Nephron progenitor cell (in vitro differentiated cells): ENCODE data around the gene ZBTB7C.

Experiments used
- DNase-seq: peaks from one replicate; pipeline ENCODE4 v3.0.0; 2021
- H3K27ac Mint-ChIP-seq: 2 replicates; pipeline ENCODE4 v1.8.0; 2021; ENCODE audit warnings: mild to moderate bottlenecking, moderate library complexity, mixed read lengths
- H3K27me3 Mint-ChIP-seq: 2 replicates; pipeline ENCODE4 v1.8.0; 2021; ENCODE audit warnings: mild to moderate bottlenecking, low read depth, mixed read lengths; ENCODE audit not compliant: poor library complexity
- H3K36me3 Mint-ChIP-seq: 2 replicates; pipeline ENCODE4 v1.8.0; 2021; ENCODE audit warnings: low read depth, mixed read lengths
- H3K4me1 Mint-ChIP-seq: 2 replicates; pipeline ENCODE4 v1.8.0; 2021; ENCODE audit warnings: mixed read lengths
- H3K4me3 Mint-ChIP-seq: 2 replicates; pipeline ENCODE4 v1.8.0; 2021; ENCODE audit warnings: mild to moderate bottlenecking, moderate library complexity, mixed read lengths
- H3K9me3 Mint-ChIP-seq: 2 replicates; pipeline ENCODE4 v1.8.0; 2021; ENCODE audit warnings: mild to moderate bottlenecking, moderate library complexity, mixed read lengths
- CTCF ChIP-seq: fragments of 200-600 bp; sonication (generic); IDR thresholded peaks from 2 replicates; pipeline ENCODE4 v1.5.0; 2021; ENCODE audit warnings: antibody characterized with exemption

ZBTB7C gene

GRCh38 chr18:48303883-48304282 lies 105.3 kb downstream of the ZBTB7C start:
- no peak for DNase-seq
- H3K36me3 Mint-ChIP-seq, result no peaks in the 10 kb centered on the region
- no peak overlapping the region for H3K4me3 Mint-ChIP-seq
- TF ChIP-seq CTCF, result no peak
- no peak overlapping the region for H3K27ac Mint-ChIP-seq
- peaks cover 34% of the 10 kb centered on the region for H3K4me1 Mint-ChIP-seq
- peaks cover 3% of the 10 kb centered on the region for H3K27me3 Mint-ChIP-seq
- no peaks in the 10 kb centered on the region for H3K9me3 Mint-ChIP-seq

- Mint-ChIP-seq H3K9me3 (no peaks in the 10 kb centered on the region), H3K4me1 (peaks cover 34% of the 10 kb centered on the region), H3K36me3 (no peaks in the 10 kb centered on the region), H3K27ac (no peak overlapping the region), H3K4me3 (no peak overlapping the region), H3K27me3 (peaks cover 3% of the 10 kb centered on the region)
- no peak for TF ChIP-seq CTCF
- DNase-seq, result no peak
Observed at GRCh38 chr18:48302736-48303135, 106.4 kb downstream of the ZBTB7C start.

GRCh38 chr18:48300463-48300961 lies 108.7 kb downstream of the ZBTB7C start:
- Mint-ChIP-seq H3K4me1 (peaks cover 39% of the 10 kb centered on the region), H3K4me3 (no peak overlapping the region), H3K36me3 (no peaks in the 10 kb centered on the region), H3K27me3 (no peaks in the 10 kb centered on the region), H3K9me3 (no peaks in the 10 kb centered on the region), H3K27ac (peak overlapping the region; percentile 49)
- peak; percentile 36 for DNase-seq
- no peak for TF ChIP-seq CTCF

GRCh38 chr18:48297139-48297538 lies 112.0 kb downstream of the ZBTB7C start:
- H3K4me1 Mint-ChIP-seq, result peaks cover 51% of the 10 kb centered on the region
- H3K36me3 Mint-ChIP-seq, result no peaks in the 10 kb centered on the region
- H3K9me3 Mint-ChIP-seq, result no peaks in the 10 kb centered on the region
- H3K4me3 Mint-ChIP-seq, result no peak overlapping the region
- TF ChIP-seq CTCF, result no peak
- no peak for DNase-seq
- H3K27ac Mint-ChIP-seq, result no peak overlapping the region
- peaks cover 2% of the 10 kb centered on the region for H3K27me3 Mint-ChIP-seq

- H3K4me1 Mint-ChIP-seq, result peaks cover 47% of the 10 kb centered on the region
Observed at GRCh38 chr18:48296581-48296980, 112.6 kb downstream of the ZBTB7C start.

More at GRCh38 chr18:48296581-48296980, 112.6 kb downstream of the ZBTB7C start:
- TF ChIP-seq CTCF, result no peak
- H3K9me3 Mint-ChIP-seq, result no peaks in the 10 kb centered on the region
- no peak for DNase-seq
- no peaks in the 10 kb centered on the region for H3K36me3 Mint-ChIP-seq
- H3K27ac Mint-ChIP-seq, result no peak overlapping the region
- no peak overlapping the region for H3K4me3 Mint-ChIP-seq
- peaks cover 5% of the 10 kb centered on the region for H3K27me3 Mint-ChIP-seq
